Suprapubic skin (tissue), 4 donors: ENCODE results near the gene PRLR. TPM values are rescaled to one million over a fixed set of nuclear protein-coding genes. Genes with fewer than 3 reads are reported as not detected.

Experiments used
- DNase-seq, 2 donors: peaks; one replicate each; pipeline ENCODE4 v3.0.0-alpha.2; 2019; ENCODE audit warnings: low spot score in 2 of 2
- H3K27ac ChIP-seq: fragments of 200-600 bp; sonication (generic); one replicate; pipeline ENCODE4 v1.5.1; 2019
- H3K27me3 ChIP-seq: fragments of 200-600 bp; sonication (generic); one replicate; pipeline ENCODE4 v1.5.1; 2019
- H3K36me3 ChIP-seq: fragments of 200-600 bp; sonication (generic); one replicate; pipeline ENCODE4 v1.5.1; 2019
- H3K4me1 ChIP-seq: fragments of 200-600 bp; sonication (generic); one replicate; pipeline ENCODE4 v1.5.1; 2019
- H3K4me3 ChIP-seq: fragments of 200-600 bp; sonication (generic); one replicate; pipeline ENCODE4 v1.5.1; 2019; ENCODE audit warnings: mild to moderate bottlenecking
- H3K9me3 ChIP-seq: fragments of 200-600 bp; sonication (generic); one replicate; pipeline ENCODE4 v1.5.1; 2019
- EP300 ChIP-seq: sonication (generic); formaldehyde crosslinking; IDR thresholded peaks from one replicate; pipeline ENCODE4 v1.6.1; 2017; ENCODE audit warnings: antibody characterized with exemption
- POLR2A ChIP-seq, 2 donors: fragments of 450-650 bp; IDR thresholded peaks; one replicate each; pipeline ENCODE4 v1.6.1; 2017; ENCODE audit warnings: antibody characterized with exemption in 2 of 2, mild to moderate bottlenecking in 2 of 2, moderate library complexity in 2 of 2
- POLR2AphosphoS5 ChIP-seq, 3 donors: sonication (generic); formaldehyde crosslinking; IDR thresholded peaks; one replicate each; pipeline ENCODE4 v1.6.1; 2017; ENCODE audit warnings: antibody characterized with exemption in 3 of 3
- WGBS: methylation state at CpG from one replicate; pipeline ENCODE4 v1.1.5; 2018; 5-methylcytosine and 5-hydroxymethylcytosine counted together
- total RNA-seq, 4 donors: library from RNA; depleted of rRNA; stranded (reverse); fragments of >200 nt; gene quantifications; one replicate each; pipeline ENCODE4 v1.1.0, GENCODE V29; 2016
- TF ChIP-seq, protein P1 (sequence below), 2 donors: fragments of 200-600 bp in 1 of 2; fragments of 450-650 bp in 1 of 2; sonication (generic) in 1 of 2; IDR thresholded peaks; one replicate each; pipeline ENCODE4 v1.5.1; 2016 to 2019; ENCODE audit warnings: antibody characterized with exemption in 2 of 2, mild to moderate bottlenecking in 1 of 2, moderate library complexity in 1 of 2

Gene PRLR
- total RNA-seq, 4 donors from 2014 or later, result 8.0 to 18.7 (median 17.6) TPM

DNA sequence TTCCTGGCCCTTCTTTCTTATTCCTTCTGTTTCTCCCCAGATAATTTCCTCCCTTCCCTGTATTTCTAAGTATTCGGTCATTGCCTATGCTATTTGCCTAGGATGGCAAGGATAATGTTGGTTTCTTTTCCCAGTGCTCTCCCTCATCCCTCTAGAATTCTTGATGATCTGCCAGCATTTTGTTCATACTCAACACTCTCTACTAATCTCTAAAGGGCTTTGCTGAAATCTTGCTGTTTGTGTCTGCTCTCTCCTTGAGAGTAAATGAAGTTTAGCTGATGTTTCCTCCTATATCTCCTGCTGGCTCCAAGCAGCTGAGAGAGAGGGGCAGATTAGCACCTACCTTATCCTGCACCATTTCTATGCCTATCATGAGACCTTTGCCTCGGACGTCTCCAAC is 220.6 kb downstream of the PRLR start:
- no peaks in the 10 kb centered on the region for H3K27me3 ChIP-seq
- TF ChIP-seq EP300, result no peak
- no peak for TF ChIP-seq POLR2AphosphoS5 (IDR thresholded peaks at IDR 0.05)
- TF ChIP-seq POLR2A (IDR thresholded peaks at IDR 0.05), result no peak
- TF ChIP-seq, protein P1, sequence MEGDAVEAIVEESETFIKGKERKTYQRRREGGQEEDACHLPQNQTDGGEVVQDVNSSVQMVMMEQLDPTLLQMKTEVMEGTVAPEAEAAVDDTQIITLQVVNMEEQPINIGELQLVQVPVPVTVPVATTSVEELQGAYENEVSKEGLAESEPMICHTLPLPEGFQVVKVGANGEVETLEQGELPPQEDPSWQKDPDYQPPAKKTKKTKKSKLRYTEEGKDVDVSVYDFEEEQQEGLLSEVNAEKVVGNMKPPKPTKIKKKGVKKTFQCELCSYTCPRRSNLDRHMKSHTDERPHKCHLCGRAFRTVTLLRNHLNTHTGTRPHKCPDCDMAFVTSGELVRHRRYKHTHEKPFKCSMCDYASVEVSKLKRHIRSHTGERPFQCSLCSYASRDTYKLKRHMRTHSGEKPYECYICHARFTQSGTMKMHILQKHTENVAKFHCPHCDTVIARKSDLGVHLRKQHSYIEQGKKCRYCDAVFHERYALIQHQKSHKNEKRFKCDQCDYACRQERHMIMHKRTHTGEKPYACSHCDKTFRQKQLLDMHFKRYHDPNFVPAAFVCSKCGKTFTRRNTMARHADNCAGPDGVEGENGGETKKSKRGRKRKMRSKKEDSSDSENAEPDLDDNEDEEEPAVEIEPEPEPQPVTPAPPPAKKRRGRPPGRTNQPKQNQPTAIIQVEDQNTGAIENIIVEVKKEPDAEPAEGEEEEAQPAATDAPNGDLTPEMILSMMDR (IDR thresholded peaks at IDR 0.05), result no peak
- no peak for DNase-seq
- no peak overlapping the region for H3K4me3 ChIP-seq
- no peaks in the 10 kb centered on the region for H3K4me1 ChIP-seq
- no peaks in the 10 kb centered on the region for H3K36me3 ChIP-seq
- WGBS, result 88% methylated on average over 3 of the region's 3 CpGs
- H3K27ac ChIP-seq, result no peak overlapping the region
- H3K9me3 ChIP-seq, result no peaks in the 10 kb centered on the region

DNA sequence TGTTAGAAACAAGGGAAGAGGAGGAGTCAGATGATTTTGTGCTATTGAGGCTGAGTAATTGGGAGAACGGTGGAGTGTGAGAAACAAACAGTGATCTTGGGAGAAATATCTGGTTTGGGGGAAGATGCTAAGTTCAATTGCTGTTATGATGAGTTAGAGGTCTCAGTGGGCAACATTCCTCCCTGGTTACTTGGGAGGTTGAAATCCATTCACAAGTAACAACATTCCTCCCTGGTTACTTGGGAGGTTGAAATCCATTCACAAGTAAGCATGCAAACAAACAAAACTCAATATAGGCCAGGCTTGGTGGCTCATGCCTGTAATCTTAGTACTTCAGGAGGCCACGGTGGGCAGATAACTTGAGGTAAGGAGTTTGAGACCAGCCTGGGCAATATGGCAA is 221.3 kb downstream of the PRLR start:
- H3K4me1 ChIP-seq, result no peaks in the 10 kb centered on the region
- no peaks in the 10 kb centered on the region for H3K27me3 ChIP-seq
- 79% methylated on average over 2 of the region's 2 CpGs for WGBS
- no peaks in the 10 kb centered on the region for H3K36me3 ChIP-seq
- H3K4me3 ChIP-seq, result no peak overlapping the region
- H3K9me3 ChIP-seq, result no peaks in the 10 kb centered on the region
- no peak overlapping the region for H3K27ac ChIP-seq
- DNase-seq, result no peak
- TF ChIP-seq, protein P1 (IDR thresholded peaks at IDR 0.05), result no peak
- no peak for TF ChIP-seq EP300
- no peak for TF ChIP-seq POLR2A (IDR thresholded peaks at IDR 0.05)
- no peak for TF ChIP-seq POLR2AphosphoS5 (IDR thresholded peaks at IDR 0.05)

DNA sequence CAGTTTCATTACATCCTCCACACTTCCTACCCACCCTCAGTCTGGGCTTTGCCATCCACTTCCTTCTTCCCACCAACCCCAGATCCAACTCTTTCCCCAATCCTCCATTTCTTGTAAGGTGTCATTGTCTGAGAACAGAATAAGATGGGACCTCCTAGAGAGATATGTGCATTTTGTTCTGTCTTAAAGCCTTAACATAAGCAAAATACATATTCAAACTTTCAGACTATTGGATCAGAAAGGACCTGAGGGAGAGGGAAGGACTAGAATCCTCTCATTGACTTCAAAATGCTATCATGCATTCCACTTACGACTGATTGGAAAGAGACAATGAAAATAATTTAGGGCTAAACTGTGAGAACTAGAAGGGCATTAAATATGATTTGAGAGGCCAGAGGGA is 225.5 kb downstream of the PRLR start:
- no peaks in the 10 kb centered on the region for H3K4me1 ChIP-seq
- no peak overlapping the region for H3K27ac ChIP-seq
- no peak overlapping the region for H3K4me3 ChIP-seq
- WGBS, result 91% methylated on average over 1 of the region's 1 CpG
- H3K36me3 ChIP-seq, result no peaks in the 10 kb centered on the region
- DNase-seq, result no peak
- no peaks in the 10 kb centered on the region for H3K9me3 ChIP-seq
- peaks cover 4% of the 10 kb centered on the region for H3K27me3 ChIP-seq
- TF ChIP-seq POLR2AphosphoS5 (IDR thresholded peaks at IDR 0.05), result no peak
- TF ChIP-seq POLR2A (IDR thresholded peaks at IDR 0.05), result no peak
- TF ChIP-seq EP300, result no peak
- TF ChIP-seq, protein P1 (IDR thresholded peaks at IDR 0.05), result no peak

DNA sequence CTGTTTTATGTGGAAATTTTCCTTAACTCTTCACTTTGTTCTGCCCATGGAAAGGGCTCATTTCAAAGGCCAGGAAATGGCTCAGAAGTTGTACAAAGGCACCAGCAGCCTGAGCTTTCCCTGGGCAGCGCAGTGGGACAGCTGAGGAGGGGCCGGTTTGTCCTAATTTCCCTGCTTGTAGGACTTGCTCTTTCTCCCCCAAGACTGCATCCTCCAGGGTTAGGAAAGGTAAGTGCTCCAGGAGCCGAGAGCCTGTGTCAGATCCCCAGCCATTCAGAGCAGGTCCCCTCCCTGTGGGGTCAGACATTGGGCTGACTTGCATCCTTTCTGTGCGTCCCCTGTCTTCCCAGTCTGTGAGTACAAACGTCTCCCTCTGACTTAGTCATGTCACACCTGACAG is 226.1 kb downstream of the PRLR start:
- Histone ChIP-seq H3K27me3 (peaks cover 4% of the 10 kb centered on the region), H3K9me3 (no peaks in the 10 kb centered on the region), H3K4me3 (no peak overlapping the region), H3K27ac (no peak overlapping the region), H3K4me1 (no peaks in the 10 kb centered on the region), H3K36me3 (no peaks in the 10 kb centered on the region)
- DNase-seq, result no peak
- 73% methylated on average over 5 of the region's 5 CpGs for WGBS
- TF ChIP-seq, protein P1 (IDR thresholded peaks at IDR 0.05), result no peak
- TF ChIP-seq POLR2A (IDR thresholded peaks at IDR 0.05), result no peak
- no peak for TF ChIP-seq POLR2AphosphoS5 (IDR thresholded peaks at IDR 0.05)
- TF ChIP-seq EP300, result no peak

DNA sequence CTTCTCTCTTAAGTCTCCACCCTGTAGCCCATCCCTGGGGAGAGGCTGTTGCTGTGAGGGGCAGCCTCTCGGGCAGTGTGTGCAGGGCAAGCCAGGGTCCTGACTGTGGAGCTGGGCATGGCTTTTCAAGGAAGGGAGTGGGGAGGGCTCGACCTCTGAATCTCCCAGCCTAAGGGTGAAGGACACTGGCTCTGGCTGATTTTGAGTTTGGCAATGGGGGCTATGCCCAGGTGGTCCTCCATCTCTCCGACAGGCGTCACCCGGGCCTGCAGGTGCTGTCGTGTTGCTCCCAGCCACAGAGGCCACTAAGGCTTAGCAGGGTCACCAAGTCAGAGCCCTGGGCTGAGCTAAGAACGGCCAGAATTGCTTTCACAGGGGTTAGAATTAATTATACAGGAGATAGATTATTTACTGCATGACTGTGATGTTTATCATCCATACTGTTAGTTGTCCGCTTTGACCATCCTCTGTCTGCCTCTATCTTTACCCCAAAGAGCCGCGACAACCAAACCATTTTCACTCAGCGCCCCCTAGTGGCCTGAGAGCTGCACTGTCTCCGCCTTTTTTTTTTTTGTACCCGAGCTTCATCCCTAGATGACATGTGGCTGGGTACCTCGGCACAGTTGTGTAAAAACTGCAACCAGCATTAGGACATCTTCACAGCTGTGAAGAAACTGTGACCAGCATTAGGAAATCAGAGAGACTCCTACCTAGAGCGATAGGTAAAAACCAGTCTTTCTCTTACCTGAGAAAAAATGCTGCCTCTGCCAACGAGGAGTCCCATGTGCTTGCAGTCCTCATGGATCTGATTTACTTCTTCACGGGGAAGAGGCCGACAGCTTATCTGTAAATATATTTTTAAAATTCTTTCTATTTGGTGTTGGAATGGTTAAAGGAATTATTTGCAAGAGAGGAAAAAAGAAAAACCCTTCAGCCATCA is 227.0 kb downstream of the PRLR start:
- H3K9me3 ChIP-seq, result no peaks in the 10 kb centered on the region
- H3K4me1 ChIP-seq, result no peaks in the 10 kb centered on the region
- no peak for TF ChIP-seq POLR2A (IDR thresholded peaks at IDR 0.05)
- TF ChIP-seq EP300, result no peak
- TF ChIP-seq, protein P1 (IDR thresholded peaks at IDR 0.05), result peak; percentile 55 to 73
- no peak for TF ChIP-seq POLR2AphosphoS5 (IDR thresholded peaks at IDR 0.05)
- 42% methylated on average over 18 of the region's 18 CpGs for WGBS
- H3K27ac ChIP-seq, result no peak overlapping the region
- no peak for DNase-seq
- no peak overlapping the region for H3K4me3 ChIP-seq
- H3K36me3 ChIP-seq, result no peaks in the 10 kb centered on the region
- H3K27me3 ChIP-seq, result peaks cover 4% of the 10 kb centered on the region
